ENCODE measurements around the gene DGCR6L.

DNA sequence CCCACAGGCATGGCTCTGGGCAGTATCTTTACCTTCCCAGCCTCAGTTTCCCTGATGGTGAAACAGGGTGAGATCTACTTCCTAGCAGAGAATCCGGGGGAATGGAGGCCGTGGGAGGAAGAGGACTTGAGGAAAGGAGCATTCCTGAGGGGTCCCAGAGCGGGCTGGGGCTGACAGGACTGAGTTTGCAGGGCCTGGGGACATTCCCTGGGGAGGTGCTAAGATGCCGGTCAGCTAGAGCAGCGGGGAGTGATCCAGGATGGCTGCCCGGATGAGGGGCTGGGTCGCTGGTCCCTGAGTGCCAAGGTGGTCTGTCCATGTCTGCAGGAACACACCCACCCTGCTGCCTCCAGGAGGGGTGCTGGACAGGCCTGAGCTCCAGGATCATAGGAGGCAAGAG is 43.4 kb downstream of the DGCR6L start:
- no peak for TF ChIP-seq POLR2A (IDR thresholded peaks at IDR 0.05)
- TF ChIP-seq EP300 (IDR thresholded peaks at IDR 0.05): no peak

Data from upper lobe of left lung (tissue), 4 donors.